HG02884 (cell line): ENCODE data around the gene PSMA1.
A peak's percentile ranks its signal among the peaks of the same experiment; 100 is the strongest.
"Not testable (repeated sequence)": the region's sequence is repeated elsewhere in the genome, so short reads cannot be mapped to it uniquely, and the experiment has no call there.

Experiments
- ATAC-seq: cut with Tn5 transposase; IDR thresholded peaks from one replicate; pipeline ENCODE4 v1.9.1; 2021; ENCODE audit warnings: mild to moderate bottlenecking, moderate library complexity; ENCODE audit not compliant: unreplicated experiment

Gene PSMA1

DNA sequence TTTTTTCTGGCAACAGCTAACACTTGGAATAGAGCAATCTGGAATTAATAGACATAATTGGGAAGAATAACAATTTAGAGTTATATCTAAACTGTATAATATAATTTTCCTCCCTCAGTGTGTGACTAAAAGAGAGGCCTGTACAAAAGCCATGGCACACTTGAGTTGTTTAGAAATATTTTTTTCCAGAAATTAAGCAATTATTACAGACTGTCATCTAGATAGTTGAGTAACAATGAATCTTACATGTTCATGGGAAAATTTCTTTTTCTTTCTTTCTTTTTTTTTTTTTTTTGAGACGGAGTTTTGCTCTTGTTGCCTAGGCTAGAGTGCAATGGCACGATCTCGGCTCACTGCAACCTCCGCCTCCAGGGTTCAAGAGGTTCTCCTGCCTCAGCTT lies 15.0 kb upstream of the PSMA1 start:
- not testable (repeated sequence) for ATAC-seq

GRCh38 chr11:14529951-14530350 lies 9.8 kb upstream of the PSMA1 start:
- ATAC-seq, result no peak

GRCh38 chr11:14529321-14529720 lies 9.1 kb upstream of the PSMA1 start:
- no peak for ATAC-seq

- ATAC-seq, result no peak
These were observed 2.6 kb upstream of the PSMA1 start for GRCh38 chr11:14522801-14523200.

GRCh38 chr11:14522245-14522644 lies 2.1 kb upstream of the PSMA1 start:
- no peak for ATAC-seq

DNA sequence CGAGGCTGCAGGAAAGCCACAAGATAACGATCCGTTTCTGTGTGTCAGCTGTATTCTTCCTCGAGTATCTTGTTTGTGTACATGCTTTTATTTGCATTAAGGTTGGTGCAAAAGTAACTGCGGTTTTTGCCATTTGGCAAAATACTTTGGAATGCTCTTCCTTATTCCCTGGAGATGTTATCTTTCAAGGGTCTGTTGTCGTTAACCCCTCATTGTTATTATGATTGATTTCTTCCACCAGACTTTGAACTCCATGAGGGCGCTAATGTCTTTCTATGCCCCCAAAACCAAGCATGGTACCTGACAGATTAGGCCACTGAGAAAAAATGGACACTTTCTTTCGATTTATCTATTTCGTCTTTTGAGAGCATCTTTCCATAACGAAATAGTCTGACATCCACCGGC lies 563 bp upstream of the PSMA1 start:
- no peak for ATAC-seq

- peak; percentile 15 for ATAC-seq
These were observed 629 bp downstream of the PSMA1 start for GRCh38 chr11:14519597-14519916.

- no peak for ATAC-seq
These were observed 1.4 kb downstream of the PSMA1 start for GRCh38 chr11:14518820-14519219.

GRCh38 chr11:14513800-14514199 lies 6.4 kb downstream of the PSMA1 start:
- ATAC-seq, result no peak

GRCh38 chr11:14506532-14506931 lies 13.7 kb downstream of the PSMA1 start:
- no peak for ATAC-seq

DNA sequence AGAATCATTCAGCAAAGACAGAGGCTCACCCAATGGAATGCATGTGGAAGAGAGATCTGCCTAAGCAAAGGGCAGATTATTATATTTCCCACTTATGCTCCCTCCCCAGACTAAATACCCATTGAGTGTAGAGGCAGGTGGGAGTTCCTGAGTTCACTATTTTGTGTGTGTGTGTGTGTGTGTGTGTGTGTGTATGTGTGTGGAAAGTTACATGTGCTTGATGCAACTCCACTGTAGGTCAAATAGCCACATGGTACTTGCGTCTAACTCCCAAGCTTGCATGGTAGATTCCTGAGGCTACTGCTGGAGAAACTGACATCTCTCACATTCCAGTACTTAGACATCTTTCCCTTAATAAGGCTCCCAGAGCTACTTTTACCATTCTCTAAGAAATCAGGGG lies 17.2 kb downstream of the PSMA1 start:
- ATAC-seq, result no peak

DNA sequence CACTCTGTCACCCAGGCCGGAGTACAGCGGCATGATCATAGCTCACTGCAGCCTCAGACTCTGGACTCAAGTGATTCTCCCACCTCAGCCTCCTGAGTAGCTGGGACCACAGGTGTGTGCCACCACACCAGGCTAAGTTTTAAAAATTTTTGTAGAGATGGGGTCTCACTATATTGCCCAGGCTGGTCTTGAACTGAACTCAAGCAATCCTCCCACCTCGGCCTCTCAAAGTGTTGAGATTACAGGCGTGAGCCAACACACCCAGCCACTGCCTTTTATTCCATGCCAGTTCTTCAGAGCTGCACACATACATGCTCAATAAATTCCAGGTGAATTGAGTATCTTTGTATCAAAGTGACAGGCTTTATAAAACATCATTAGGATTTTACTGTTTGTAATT lies 18.1 kb downstream of the PSMA1 start:
- no peak for ATAC-seq

DNA sequence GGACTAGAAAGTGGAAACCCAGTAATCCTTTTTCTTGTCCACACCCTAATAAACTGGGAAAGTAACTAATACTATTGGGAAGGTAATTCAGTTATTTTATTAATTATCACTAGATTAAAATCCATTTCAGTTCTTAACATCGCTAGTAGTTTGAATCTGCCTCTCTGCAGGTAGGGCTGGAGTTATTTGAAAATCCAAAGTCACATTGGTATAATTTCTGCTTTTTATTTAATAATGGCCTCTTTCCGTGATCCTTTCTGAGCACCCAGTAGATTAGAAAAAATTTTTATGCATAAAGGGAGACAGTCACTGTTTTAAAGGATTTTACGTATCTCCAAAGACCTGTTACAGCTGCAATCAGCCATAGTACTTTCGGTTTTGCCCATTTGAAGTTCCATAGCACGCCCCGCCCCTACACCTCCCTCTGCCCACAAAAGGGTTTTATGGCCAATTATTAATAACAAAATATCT lies 20.0 kb downstream of the PSMA1 start:
- ATAC-seq, result peak; percentile 54

DNA sequence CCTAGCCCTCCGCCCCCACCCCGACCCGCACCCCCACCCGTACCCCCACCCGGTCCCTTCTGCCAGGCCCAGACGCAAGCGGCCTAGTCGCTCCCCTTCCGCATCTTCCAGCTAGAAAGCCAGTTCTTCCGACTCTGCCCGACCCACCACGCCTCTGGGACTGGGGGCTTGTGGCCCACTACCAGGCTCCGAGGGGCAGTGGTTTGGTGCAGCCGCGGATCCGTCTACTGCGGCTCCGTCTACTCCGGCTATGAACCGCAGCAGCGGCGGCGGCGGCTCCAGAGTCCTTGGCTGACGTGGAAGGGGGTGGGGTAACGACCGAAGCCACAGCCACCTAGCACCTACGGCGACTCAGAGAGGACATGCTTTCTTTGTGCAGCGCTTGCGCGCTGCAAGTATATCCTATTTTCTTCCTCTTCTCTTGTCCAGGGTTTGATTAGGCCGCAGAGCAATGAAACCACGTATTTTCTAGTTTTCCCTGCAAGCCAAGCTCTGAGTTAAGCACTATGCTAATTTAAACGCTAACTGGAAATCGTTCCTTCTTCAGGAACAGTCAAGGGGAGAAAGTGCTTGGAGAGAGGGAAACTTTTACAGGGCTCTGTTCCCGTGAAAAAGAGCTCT lies 20.5 kb downstream of the PSMA1 start, which contains the start of gene COPB1:
Gene COPB1 (minus strand): TSS at position 252 of the 621 bp plus-strand sequence. CDS start 883 bp downstream, outside the sequence.
- peak; percentile 88 for ATAC-seq

DNA sequence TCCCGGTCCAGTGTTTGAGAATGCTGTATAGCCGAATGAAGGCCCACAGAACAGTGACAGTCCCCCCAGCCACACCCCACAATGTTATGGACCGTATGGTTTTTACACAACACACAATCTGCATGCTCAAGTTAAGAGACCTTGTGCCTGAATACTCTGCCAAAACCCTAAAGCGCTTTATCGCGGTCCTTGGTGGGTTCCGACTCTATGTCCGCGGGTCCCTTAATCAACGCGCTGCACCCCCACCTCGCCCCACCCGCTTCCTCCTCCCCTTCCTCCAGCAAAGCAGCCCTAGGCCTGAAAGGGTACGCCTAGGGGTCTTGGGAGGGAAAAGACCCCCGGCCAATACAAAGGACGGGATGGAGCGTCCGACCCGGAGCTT lies 21.0 kb downstream of the PSMA1 start:
- no peak for ATAC-seq

- ATAC-seq, result no peak
These were observed 39.5 kb downstream of the PSMA1 start for GRCh38 chr11:14480716-14481115.

- no peak for ATAC-seq
These were observed 49.1 kb downstream of the PSMA1 start for GRCh38 chr11:14471127-14471526.

GRCh38 chr11:14463623-14464022 lies 56.6 kb downstream of the PSMA1 start:
- no peak for ATAC-seq

DNA sequence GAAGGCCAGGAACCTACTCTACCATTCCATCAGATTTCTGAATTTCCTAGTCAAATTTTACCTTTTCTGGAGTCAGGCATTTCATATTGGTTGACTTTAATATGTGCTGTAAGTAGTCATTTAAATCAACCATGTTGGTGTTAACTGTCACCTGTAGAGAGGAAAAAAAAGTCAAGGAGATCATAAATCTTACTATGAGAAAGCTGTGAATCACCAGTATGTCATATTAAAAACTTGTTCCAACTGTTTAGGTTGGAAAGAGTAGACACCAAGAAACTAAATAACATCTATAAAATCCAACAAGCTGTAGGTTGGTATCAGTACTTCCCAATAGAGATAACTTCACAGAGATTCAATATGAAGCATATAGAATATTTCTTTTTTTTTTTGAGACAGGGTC lies 60.0 kb downstream of the PSMA1 start:
- no peak for ATAC-seq

GRCh38 chr11:14458377-14458776 lies 61.8 kb downstream of the PSMA1 start:
- no peak for ATAC-seq

GRCh38 chr11:14455648-14456430 lies 64.3 kb downstream of the PSMA1 start:
- no peak for ATAC-seq
